SK-N-DZ (cell line): ENCODE data around the gene ATAD3A.
"Not testable (repeated sequence)": the region's sequence is repeated elsewhere in the genome, so short reads cannot be mapped to it uniquely, and the experiment has no call there.

Source experiments
- DNase-seq: peaks from one replicate; pipeline ENCODE4 v3.0.0-alpha.2; 2015; ENCODE audit warnings: low spot score

The ATAD3A gene

GRCh38 chr1:1489861-1490260, 22.1 kb upstream of the ATAD3A start:
- no peak for DNase-seq

GRCh38 chr1:1490633-1491230, 21.2 kb upstream of the ATAD3A start:
- DNase-seq = no peak

DNA sequence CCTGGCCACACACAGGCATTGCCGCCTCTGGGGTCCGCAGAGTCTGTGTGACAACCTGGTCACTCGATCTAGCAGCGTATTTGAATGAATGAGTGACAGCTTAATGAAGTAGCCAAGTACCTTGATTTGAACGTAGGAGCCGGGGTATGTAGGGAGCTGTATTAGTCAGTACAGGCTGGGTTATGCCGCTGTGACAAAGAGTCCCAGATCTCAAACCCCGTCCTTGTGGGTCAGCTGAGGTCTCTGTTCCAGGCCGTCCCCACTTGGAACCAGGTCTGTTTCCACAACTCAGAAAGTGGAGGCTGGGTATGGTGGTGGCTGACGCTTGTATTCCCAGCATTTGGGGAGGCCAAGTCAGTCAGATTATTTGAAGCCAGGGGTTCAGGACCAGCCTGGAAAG, 20.4 kb upstream of the ATAD3A start:
- DNase-seq = no peak

DNA sequence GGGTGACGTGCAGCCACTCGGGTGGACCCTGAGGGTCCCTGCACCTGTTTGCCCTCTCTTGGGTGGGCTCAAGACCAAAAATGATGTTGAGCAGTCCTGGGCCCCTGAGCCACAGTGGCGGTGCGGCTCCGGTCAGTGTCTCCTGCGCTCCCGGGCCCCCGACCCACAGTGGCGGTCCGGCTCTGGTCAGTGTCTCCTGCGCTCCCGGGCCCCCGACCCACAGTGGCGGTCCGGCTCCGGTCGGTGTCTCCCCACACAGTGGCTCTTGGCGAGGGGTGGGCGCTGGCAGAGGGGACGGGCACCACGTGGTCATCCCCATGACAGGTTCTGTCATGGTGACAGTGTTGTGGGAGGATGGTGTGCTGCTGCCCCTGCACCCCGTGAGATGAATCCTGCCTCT, 17.7 kb upstream of the ATAD3A start:
- DNase-seq = not testable (repeated sequence)

GRCh38 chr1:1495461-1495975, 16.4 kb upstream of the ATAD3A start:
- not testable (repeated sequence) for DNase-seq

GRCh38 chr1:1504777-1505365, 7.1 kb upstream of the ATAD3A start:
- peak; percentile 77 for DNase-seq

DNA sequence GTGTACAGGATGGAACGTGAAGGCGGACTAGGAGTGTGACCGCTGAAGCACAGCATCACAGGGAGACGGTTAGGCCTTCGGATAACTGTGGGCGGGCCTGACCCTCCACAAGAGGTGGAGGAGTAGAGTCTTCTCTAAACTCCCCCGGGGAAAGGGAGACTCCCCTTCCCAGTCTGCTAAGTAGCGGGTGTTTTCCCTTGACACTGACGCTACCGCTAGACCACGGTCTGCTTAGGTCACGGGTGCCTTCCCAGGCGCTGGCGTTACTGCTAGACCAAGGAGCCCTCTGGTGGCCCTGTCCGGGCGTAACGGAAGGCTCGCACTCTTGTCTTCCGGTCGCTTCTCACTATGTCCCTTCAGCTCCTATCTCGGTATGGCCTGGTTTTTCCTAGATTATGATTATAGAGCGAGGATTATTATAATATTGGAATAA, 6.6 kb upstream of the ATAD3A start:
- peak; percentile 47 for DNase-seq

DNA sequence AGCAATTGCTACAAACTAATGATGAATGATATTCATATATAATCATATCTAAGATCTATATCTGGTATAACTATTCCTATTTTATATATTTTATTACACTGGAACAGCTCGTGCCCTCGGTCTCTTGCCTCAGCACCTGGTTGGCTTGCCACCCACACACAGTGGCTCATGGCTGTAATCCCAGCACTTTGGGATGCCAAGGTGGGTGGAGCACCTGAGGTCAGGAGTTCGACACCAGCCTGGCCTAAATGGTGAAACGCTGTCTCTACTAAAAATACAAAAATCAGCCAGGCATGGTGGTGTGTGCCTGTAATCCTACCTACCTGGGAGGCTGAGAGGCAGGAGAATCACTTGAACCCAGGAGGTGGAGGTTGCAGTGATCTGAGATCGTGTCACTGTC, 6.2 kb upstream of the ATAD3A start:
- not testable (repeated sequence) for DNase-seq

GRCh38 chr1:1507305-1507704, 4.7 kb upstream of the ATAD3A start:
- no peak for DNase-seq

GRCh38 chr1:1508775-1509464, 3.0 kb upstream of the ATAD3A start:
- not testable (repeated sequence) for DNase-seq

DNA sequence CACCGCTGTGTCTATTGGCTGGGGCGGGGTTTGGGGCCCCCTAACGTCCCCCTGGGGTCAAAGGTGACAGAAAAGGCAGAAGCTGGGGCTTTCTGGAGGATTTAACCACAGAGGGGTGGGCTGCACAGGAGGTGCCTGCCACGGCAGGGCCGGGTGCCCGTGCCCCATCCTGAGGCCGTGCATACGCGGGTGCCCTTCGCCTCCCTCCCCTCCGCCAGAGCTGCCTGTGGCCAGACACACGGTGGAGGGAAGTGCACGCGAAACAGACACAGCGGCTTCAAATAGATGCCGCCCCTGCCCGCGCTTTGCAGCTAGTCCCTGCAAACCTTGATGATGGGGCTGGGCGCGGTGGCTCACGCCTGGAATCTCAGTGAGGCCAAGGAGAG, 2.5 kb upstream of the ATAD3A start:
- DNase-seq = not testable (repeated sequence)

DNA sequence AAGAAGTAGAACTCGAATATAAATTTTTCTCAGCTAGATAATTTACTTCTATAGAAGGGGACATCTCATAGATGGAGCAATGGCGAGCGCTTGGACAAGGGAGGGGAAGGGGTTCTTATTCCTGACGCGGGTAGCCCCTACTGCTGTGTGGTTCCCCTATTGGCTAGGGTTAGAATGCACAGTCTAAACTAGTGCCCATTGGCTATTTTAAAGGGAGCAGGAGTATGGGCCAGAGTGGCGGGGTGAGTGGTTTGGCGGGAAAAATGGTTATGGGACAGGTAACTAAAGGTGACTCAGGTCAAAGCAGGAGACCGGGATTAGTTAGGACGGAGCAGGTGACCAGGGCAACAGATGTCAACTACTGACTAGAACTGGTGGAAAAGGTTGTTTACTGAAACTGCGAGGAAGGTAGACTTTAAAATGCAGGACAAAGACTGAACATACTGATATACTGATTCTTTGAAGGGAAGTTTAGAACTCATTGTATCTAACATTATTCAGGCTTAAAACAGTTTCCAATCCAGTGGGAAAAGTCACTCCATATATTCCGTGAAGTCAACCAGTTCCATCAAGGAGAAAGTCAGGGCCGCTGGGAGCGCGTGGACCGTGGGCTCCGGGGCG, 940 bp upstream of the ATAD3A start:
- peak; percentile 67 for DNase-seq

GRCh38 chr1:1512425-1512824, 463 bp downstream of the ATAD3A start:
- not testable (repeated sequence) for DNase-seq

DNA sequence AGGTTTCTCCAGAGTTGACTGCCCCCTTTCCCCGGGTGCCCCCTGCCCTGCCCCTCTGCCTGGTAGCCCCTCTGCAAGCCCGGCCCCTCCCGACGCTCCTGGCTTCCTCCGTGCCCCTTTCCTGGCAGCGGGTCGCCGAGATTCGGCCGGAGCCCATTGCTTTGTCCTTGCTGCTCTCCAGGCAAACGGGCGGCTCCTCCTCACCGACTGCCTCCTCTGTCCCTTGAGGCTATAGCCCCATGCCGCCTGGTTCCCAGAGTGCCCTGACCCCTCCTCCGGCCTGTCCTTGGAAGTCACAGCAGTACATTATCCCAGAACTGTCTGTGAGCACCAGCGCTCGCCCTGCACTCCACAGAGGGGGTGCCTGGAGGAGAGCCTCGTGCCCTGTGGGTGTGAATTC, 1.7 kb downstream of the ATAD3A start:
- DNase-seq = not testable (repeated sequence)

GRCh38 chr1:1514376-1514775, 2.4 kb downstream of the ATAD3A start:
- not testable (repeated sequence) for DNase-seq

DNA sequence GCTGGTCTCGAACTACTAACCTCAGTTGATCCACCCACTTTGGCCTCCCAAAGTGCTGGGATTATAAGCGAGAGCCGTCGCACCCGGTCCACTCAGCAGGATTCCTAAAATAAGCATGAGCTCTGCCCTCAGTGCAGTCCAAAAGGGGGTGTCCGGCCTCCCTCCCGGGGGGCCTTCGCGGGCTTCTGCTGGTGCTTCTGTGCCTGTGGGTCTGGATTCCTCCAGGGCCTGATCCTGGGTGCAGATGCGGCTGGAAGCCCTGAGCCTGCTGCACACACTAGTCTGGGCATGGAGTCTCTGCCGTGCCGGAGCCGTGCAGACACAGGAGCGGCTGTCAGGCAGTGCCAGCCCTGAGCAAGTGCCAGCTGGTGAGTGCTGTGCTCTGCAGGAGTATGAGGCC, 5.0 kb downstream of the ATAD3A start:
- not testable (repeated sequence) for DNase-seq

DNA sequence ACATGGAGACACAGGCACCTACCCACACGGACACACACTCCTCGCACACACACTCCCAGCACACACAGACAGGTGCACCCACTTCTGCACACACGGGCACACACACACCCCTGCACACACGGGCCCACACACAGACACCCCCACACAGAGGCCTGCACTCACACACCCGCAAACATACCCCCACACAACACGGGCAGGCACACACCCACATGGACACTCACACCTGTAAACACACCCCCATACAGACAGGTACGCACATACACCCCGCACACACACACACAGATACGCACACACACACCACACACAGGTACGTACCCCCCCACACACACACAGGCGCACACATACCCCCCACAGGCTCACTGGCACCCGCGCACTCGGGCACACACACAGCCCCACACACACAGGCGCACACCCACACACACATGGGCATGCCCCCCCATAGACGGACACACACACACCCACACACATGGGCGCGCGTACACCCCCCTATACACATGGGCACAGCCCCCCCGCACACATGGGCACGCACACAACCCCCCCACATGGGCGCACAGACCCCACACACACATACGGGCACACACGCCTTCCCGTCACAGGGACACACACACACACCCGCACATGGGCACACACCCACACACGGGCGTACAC, 6.1 kb downstream of the ATAD3A start:
- DNase-seq = no peak

GRCh38 chr1:1518621-1519007, 6.7 kb downstream of the ATAD3A start:
- DNase-seq = not testable (repeated sequence)

DNA sequence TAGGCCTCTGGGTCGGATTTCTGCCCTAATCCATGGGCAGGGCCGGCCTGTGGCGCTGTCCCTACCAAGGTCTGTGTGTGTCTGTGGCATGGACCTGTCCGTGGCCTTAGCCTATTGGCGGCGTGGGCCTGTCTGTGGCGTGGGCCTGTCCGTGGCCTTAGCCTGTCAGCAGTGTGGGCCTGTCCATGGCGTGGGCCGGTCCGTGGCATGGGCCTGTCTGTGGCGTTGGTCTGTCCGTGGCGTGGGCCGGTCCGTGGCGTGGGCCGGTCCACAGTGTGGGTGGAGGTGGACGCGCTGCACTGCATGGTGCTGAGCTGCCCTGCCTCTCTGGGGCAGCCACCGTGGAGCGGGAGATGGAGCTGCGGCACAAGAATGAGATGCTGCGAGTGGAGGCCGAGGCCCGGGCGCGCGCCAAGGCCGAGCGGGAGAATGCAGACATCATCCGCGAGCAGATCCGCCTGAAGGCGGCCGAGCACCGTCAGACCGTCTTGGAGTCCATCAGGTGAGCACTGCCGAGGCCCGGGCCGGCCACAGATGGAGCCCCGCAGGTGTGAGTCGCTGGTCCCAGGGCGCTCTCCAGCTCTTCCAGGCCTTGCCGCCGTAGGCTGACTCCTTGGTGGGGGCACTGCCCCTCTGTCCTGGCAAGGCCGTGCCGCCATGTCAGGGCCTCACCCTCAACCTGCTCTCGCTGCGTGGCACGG, 8.0 kb downstream of the ATAD3A start:
- not testable (repeated sequence) for DNase-seq

DNA sequence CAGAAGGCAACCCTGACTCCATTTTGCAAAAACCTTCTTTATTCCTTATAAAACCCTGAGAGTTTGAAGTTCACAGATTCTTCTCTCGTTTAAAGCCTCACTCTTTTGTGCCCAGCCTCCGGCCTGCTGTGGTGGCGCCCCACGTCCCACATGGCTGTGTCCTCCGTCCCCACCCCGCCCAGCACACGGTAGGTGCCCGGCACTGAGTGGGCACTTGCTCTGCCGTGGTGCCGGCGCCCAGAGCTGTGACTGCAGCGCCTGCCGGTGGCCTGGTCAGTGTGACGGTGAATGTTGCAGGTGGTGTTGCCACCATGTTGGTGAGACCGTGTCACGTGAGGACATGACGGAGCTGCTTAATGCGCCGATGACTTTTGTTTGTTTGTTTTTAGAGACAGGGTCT, 9.4 kb downstream of the ATAD3A start:
- no peak for DNase-seq

- not testable (repeated sequence) for DNase-seq
Measured at GRCh38 chr1:1522536-1522935, 10.6 kb downstream of the ATAD3A start.
